ENCODE data around the gene WDR38. TPM values are rescaled to one million over a fixed set of nuclear protein-coding genes. Genes with fewer than 3 reads are reported as not detected.

Gene WDR38
- total RNA-seq, 1 experiment from 2014 or later: not detected

DNA sequence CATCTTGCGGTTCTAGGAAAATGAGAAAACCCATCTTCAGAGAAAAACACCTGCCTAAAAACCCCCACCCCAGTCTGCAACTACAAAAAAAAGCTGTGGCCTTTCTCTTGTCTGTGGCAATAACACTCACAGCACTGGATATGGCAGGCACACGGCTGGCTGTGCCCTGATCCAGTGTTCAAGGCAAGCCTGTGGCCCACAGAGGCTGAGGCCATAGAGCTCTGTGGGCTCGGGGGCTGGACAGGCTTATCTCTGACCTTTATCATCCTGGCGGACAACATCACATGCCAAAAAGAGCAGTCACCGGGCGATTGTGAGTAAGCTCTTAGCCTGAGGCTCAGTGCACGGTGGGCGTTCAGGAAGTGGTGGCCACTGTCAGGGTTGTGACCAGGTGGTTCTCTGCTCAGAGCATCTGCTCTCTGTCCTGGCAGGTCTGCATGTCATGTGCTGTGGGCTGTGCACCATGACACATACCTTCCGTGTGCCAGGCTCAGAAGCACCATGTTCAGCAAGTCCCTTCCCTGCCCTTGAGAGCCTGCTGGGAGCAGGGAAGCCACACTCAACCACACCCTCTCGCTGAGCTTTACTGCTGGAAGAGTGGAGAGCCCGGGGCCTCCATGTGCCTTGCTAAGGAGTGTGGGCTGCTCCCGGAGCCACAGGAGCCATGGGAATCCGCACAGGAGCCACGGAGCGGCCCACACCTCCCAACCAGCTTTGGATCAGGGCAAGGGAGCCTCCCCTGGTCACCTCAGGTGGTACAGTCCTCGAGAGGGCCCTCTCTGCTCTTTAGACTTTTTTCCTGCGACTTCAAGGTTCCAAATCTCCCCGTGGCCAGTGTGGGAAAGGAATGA, 34.6 kb upstream of the WDR38 start:
- H3K4me3 ChIP-seq (ENCODE audit: low read depth in 2 of 2, low read length in 2 of 2): no peak overlapping the region
- peaks cover 13% of the 10 kb centered on the region for H3K4me1 ChIP-seq (ENCODE audit: control insufficient read depth, insufficient read depth, low read length)
- ChIA-PET CTCF (no interaction called here), POLR2A (interaction anchor here (0.6 kb wide), 1 partner anchor 357 kb away, joined by 13 read pairs; no protein-coding TSS in a partner anchor)
- H3K27me3 ChIP-seq (ENCODE audit: control insufficient read depth, insufficient read depth, low read length): no peaks in the 10 kb centered on the region
- H3K36me3 ChIP-seq (ENCODE audit: control insufficient read depth, insufficient read depth, low read length): no peaks in the 10 kb centered on the region
- H3K27ac ChIP-seq (ENCODE audit: low read length): no peak overlapping the region
- TF ChIP-seq POLR2AphosphoS5 (IDR thresholded peaks at IDR 0.05; ENCODE audit: low read depth, low read length) (no peak), TCF7L2 (IDR thresholded peaks at IDR 0.05; ENCODE audit: low read depth, low read length) (no peak), SIN3A (IDR thresholded peaks at IDR 0.05; ENCODE audit: borderline replicate concordance, insufficient read depth, low read depth, low read length) (no peak)
- TF ChIP-seq, protein P1, sequence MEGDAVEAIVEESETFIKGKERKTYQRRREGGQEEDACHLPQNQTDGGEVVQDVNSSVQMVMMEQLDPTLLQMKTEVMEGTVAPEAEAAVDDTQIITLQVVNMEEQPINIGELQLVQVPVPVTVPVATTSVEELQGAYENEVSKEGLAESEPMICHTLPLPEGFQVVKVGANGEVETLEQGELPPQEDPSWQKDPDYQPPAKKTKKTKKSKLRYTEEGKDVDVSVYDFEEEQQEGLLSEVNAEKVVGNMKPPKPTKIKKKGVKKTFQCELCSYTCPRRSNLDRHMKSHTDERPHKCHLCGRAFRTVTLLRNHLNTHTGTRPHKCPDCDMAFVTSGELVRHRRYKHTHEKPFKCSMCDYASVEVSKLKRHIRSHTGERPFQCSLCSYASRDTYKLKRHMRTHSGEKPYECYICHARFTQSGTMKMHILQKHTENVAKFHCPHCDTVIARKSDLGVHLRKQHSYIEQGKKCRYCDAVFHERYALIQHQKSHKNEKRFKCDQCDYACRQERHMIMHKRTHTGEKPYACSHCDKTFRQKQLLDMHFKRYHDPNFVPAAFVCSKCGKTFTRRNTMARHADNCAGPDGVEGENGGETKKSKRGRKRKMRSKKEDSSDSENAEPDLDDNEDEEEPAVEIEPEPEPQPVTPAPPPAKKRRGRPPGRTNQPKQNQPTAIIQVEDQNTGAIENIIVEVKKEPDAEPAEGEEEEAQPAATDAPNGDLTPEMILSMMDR (IDR thresholded peaks at IDR 0.05): no peak
- TF ChIP-seq, protein P2, sequence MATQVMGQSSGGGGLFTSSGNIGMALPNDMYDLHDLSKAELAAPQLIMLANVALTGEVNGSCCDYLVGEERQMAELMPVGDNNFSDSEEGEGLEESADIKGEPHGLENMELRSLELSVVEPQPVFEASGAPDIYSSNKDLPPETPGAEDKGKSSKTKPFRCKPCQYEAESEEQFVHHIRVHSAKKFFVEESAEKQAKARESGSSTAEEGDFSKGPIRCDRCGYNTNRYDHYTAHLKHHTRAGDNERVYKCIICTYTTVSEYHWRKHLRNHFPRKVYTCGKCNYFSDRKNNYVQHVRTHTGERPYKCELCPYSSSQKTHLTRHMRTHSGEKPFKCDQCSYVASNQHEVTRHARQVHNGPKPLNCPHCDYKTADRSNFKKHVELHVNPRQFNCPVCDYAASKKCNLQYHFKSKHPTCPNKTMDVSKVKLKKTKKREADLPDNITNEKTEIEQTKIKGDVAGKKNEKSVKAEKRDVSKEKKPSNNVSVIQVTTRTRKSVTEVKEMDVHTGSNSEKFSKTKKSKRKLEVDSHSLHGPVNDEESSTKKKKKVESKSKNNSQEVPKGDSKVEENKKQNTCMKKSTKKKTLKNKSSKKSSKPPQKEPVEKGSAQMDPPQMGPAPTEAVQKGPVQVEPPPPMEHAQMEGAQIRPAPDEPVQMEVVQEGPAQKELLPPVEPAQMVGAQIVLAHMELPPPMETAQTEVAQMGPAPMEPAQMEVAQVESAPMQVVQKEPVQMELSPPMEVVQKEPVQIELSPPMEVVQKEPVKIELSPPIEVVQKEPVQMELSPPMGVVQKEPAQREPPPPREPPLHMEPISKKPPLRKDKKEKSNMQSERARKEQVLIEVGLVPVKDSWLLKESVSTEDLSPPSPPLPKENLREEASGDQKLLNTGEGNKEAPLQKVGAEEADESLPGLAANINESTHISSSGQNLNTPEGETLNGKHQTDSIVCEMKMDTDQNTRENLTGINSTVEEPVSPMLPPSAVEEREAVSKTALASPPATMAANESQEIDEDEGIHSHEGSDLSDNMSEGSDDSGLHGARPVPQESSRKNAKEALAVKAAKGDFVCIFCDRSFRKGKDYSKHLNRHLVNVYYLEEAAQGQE (IDR thresholded peaks at IDR 0.05; ENCODE audit: insufficient read depth in 1 of 2, low read depth in 2 of 2, low read length in 1 of 2): no peak
- DNase-seq (ENCODE audit: low read depth, low spot score) (no peak), ATAC-seq (peak; percentile 86)
- no TSS peak for BruUV-seq (replicated peaks)
- intact Hi-C loops (cut with micrococcal nuclease; ENCODE audit: unreplicated experiment): no loop called here
- in situ Hi-C loops (cut with HindIII; ENCODE audit: low pct_unique_long_range_greater_than_20kb, low sequenced_read_pairs): no loop called here
- H3K9me3 ChIP-seq (ENCODE audit: control insufficient read depth, insufficient read depth, low read depth, low read length): no peaks in the 10 kb centered on the region

DNA sequence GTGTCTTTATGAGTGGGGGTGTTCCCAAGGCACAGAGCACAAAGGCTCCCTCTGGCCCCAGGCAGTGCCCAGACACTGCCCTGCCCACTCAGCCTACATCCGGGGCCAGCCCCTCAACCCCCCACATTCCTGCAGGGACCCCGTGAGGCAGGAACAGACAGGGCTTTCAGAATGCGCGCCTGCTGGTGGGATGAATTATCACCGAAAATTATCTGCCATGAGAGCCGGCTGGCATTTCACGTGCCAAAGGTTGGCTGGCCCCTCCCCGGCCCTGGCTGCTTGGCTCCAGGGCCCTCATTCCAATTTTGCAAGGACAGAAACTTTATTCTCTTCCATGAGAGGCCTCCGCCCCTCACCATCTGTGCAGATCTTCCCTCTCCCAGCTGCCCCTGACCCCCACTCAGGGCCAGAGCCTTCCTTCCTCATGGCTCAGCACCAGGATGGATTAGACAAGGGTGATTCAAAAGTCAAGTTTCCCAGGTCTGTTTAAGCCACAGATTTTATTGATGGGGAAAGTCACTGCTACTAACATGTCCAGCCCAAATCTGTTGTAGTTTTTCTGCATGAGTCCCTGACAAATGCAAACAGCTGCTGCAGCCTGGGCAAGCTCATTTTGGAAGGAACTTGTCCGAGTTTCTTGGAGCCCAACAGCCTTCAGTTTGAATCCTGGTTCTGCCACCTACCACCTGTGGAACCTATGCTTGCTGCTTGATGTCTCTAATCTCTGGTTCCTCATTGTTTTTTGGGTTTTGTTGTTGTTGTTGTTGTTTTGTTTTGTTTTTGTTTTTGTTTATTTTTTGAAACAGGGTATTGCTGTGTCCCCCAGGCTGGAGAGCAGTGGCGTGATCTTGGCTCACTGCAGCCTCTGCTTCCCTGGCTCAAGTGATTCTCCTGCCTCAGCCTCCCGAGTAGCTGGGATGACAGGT, 32.3 kb upstream of the WDR38 start:
- intact Hi-C loops (cut with micrococcal nuclease; ENCODE audit: unreplicated experiment): no loop called here
- no peak for ATAC-seq
- in situ Hi-C loops (cut with HindIII; ENCODE audit: low pct_unique_long_range_greater_than_20kb, low sequenced_read_pairs): no loop called here
- BruUV-seq (replicated peaks): no TSS peak
- ChIA-PET POLR2A (no interaction called here), CTCF (no interaction called here)
- Histone ChIP-seq H3K9me3 (ENCODE audit: control insufficient read depth, insufficient read depth, low read depth, low read length) (no peaks in the 10 kb centered on the region), H3K27me3 (ENCODE audit: control insufficient read depth, insufficient read depth, low read length) (no peaks in the 10 kb centered on the region), H3K4me3 (ENCODE audit: low read depth in 2 of 2, low read length in 2 of 2) (no peak overlapping the region), H3K27ac (ENCODE audit: low read length) (no peak overlapping the region), H3K36me3 (ENCODE audit: control insufficient read depth, insufficient read depth, low read length) (no peaks in the 10 kb centered on the region), H3K4me1 (ENCODE audit: control insufficient read depth, insufficient read depth, low read length) (peaks cover 9% of the 10 kb centered on the region)
- DNase-seq (ENCODE audit: low read depth, low spot score): no peak
- TF ChIP-seq, protein P1 (IDR thresholded peaks at IDR 0.05): no peak
- TF ChIP-seq SIN3A (IDR thresholded peaks at IDR 0.05; ENCODE audit: borderline replicate concordance, insufficient read depth, low read depth, low read length) (no peak), TCF7L2 (IDR thresholded peaks at IDR 0.05; ENCODE audit: low read depth, low read length) (no peak), POLR2AphosphoS5 (IDR thresholded peaks at IDR 0.05; ENCODE audit: low read depth, low read length) (no peak)
- TF ChIP-seq, protein P2 (IDR thresholded peaks at IDR 0.05; ENCODE audit: insufficient read depth in 1 of 2, low read depth in 2 of 2, low read length in 1 of 2): no peak

Measured in Panc1 (cell line).